Testis (tissue), 3 donors: Measurements from ENCODE around the gene ZC3HAV1. TPM values are rescaled to one million over a fixed set of nuclear protein-coding genes. Genes with fewer than 3 reads are reported as not detected.
A peak's percentile ranks its signal among the peaks of the same experiment; 100 is the strongest.

Experiments used
- DNase-seq: peaks from one replicate; pipeline ENCODE4 v3.0.0-alpha.2; 2019
- H3K27ac ChIP-seq, 2 donors: fragments of 200-600 bp; sonication (generic); one replicate each; pipeline ENCODE4 v1.5.1; 2019
- H3K27me3 ChIP-seq: fragments of 200-600 bp; sonication (generic); one replicate; pipeline ENCODE4 v1.5.1; 2019
- H3K36me3 ChIP-seq: fragments of 200-600 bp; sonication (generic); one replicate; pipeline ENCODE4 v1.5.1; 2017; ENCODE audit warnings: low read depth; ENCODE audit errors: missing control alignments
- H3K4me1 ChIP-seq: fragments of 200-600 bp; sonication (generic); one replicate; pipeline ENCODE4 v1.5.1; 2019
- H3K4me3 ChIP-seq, 2 donors: fragments of 200-600 bp; sonication (generic); one replicate each; pipeline ENCODE4 v1.5.1; 2017 to 2019
- H3K9me3 ChIP-seq: fragments of 200-600 bp; sonication (generic); one replicate; pipeline ENCODE4 v1.5.1; 2017
- POLR2A ChIP-seq: fragments of 450-650 bp; IDR thresholded peaks from one replicate; pipeline ENCODE4 v1.6.1; 2017; ENCODE audit warnings: antibody characterized with exemption, mild to moderate bottlenecking, moderate library complexity
- WGBS, 2 donors: methylation state at CpG; one replicate each; pipeline ENCODE4 v1.1.5; 2018; 5-methylcytosine and 5-hydroxymethylcytosine counted together
- intact Hi-C: fragments of 100-400 bp; cut with DNase I; formaldehyde crosslinking; loops from one replicate; pipeline ENCODE4 v1.15.1; 2023; ENCODE audit warnings: low total_unique reads
- polyA plus RNA-seq: library from polyadenylated mRNA; stranded (reverse); fragments of 350-450 nt; fragmentation: Illumina TruSeq; extraction: RNeasy Lipid Tissue Mini Kit (QIAGEN cat#74804); gene quantifications from one replicate; pipeline ENCODE4 v1.2.3, GENCODE V29; 2014; ENCODE audit warnings: low read depth, low replicate concordance; ENCODE audit not compliant: insufficient read depth
- total RNA-seq, 2 donors: library from RNA; depleted of rRNA; stranded (reverse); fragments of >200 nt; gene quantifications; one replicate each; pipeline ENCODE4 v1.2.3, GENCODE V29; 2016
- TF ChIP-seq, protein P1 (sequence below), 3 experiments: fragments of 450-650 bp in 2 of 3; fragments of 200-600 bp in 1 of 3; sonication (generic) in 1 of 3; IDR thresholded peaks; one replicate each; pipeline ENCODE4 v1.5.1; 2016 to 2019; ENCODE audit warnings: antibody characterized with exemption in 3 of 3, mild to moderate bottlenecking in 2 of 3, moderate library complexity in 1 of 3

Gene ZC3HAV1
- total and polyA plus RNA-seq, 3 donors from 2014 or later, result 13.1 to 38.7 (median 32.8) TPM

DNA sequence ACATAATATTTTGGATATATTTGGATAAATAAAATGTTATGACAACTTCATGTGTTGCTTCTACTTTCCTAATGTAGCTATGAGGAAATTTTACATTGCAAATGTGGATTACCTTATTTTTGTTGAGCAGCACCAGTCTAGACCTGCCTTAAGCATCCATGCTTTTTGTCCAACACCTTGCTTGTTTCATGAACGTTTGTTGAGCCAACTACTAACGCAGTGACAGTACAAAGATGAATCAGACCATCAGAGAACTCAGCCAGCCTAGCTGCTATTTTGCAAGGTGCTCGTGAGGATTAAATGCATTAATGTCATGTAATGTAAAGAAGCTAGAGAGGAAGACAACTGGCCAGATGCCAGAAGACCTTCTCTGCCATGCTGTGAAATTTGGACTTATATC lies 72.6 kb downstream of the ZC3HAV1 start:
- no peak for TF ChIP-seq POLR2A
- H3K4me1 ChIP-seq, result peaks cover 8% of the 10 kb centered on the region
- 65 to 79% methylated on average over 3 of the region's 3 CpGs for WGBS, 2 donors
- H3K27me3 ChIP-seq, result no peaks in the 10 kb centered on the region
- no peak overlapping the region for H3K4me3 ChIP-seq
- no peak for DNase-seq
- no peak overlapping the region for H3K27ac ChIP-seq
- no peaks in the 10 kb centered on the region for H3K36me3 ChIP-seq
- H3K9me3 ChIP-seq, result no peaks in the 10 kb centered on the region
- intact Hi-C loops, result no loop called here

DNA sequence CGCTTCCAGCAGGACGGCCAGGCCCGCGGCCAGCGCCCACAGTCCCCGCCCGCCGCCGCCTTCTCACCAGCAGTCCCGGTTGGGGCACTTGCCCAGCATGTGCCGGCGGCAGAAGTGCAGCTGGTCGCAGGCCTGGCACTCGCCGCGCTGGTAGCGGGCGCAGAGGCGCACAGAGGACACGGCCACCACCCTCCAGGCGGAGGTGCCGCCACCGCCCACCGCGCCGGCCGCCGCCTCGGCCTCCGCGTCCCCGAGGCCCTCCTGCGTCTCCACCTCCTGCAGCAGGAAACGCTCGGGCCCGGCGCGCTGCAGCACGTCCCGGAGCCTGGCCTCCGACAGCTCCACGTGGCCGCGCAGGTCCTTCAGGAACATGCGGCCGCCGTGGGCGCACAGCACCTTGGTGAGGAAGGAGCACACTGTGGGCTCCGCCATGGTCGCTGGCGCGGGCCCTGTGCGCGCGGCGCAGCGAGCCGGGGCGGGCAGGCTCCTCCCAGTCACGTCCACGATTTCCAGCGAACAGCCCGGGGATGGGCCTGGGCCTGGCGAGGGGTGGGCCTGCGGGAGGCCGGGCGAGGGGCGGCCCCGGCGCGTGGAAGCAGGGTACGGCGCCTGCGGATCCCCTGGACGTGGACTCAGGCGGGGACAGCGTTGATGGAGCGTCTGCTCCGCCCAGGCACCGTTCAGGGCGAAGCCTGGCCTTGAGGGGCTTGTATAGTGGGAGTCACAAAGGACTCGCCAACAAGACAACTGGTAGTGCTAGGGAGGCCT lies 73.8 kb downstream of the ZC3HAV1 start, which contains the start of gene ZC3HAV1L:
TSS of gene ZC3HAV1L (minus strand) at position 457 of the 768 bp plus-strand sequence. CDS start at position 432, 25 bp downstream.
- no peaks in the 10 kb centered on the region for H3K9me3 ChIP-seq
- TF ChIP-seq, protein P1, sequence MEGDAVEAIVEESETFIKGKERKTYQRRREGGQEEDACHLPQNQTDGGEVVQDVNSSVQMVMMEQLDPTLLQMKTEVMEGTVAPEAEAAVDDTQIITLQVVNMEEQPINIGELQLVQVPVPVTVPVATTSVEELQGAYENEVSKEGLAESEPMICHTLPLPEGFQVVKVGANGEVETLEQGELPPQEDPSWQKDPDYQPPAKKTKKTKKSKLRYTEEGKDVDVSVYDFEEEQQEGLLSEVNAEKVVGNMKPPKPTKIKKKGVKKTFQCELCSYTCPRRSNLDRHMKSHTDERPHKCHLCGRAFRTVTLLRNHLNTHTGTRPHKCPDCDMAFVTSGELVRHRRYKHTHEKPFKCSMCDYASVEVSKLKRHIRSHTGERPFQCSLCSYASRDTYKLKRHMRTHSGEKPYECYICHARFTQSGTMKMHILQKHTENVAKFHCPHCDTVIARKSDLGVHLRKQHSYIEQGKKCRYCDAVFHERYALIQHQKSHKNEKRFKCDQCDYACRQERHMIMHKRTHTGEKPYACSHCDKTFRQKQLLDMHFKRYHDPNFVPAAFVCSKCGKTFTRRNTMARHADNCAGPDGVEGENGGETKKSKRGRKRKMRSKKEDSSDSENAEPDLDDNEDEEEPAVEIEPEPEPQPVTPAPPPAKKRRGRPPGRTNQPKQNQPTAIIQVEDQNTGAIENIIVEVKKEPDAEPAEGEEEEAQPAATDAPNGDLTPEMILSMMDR (IDR thresholded peaks at IDR 0.05), result no peak
- TF ChIP-seq POLR2A, result no peak
- H3K4me3 ChIP-seq, result peak within 1 kb of the TSS; percentile 72 to 84
- H3K27ac ChIP-seq, result peak within 1 kb of the TSS; percentile 69 to 71
- peaks cover 8% of the 10 kb centered on the region for H3K4me1 ChIP-seq
- intact Hi-C loops, result no loop called here
- no peaks in the 10 kb centered on the region for H3K36me3 ChIP-seq
- H3K27me3 ChIP-seq, result no peaks in the 10 kb centered on the region
- WGBS, 2 donors, result 0% methylated on average over 14 to 46 of the region's 82 CpGs
- DNase-seq, result peak; percentile 71

DNA sequence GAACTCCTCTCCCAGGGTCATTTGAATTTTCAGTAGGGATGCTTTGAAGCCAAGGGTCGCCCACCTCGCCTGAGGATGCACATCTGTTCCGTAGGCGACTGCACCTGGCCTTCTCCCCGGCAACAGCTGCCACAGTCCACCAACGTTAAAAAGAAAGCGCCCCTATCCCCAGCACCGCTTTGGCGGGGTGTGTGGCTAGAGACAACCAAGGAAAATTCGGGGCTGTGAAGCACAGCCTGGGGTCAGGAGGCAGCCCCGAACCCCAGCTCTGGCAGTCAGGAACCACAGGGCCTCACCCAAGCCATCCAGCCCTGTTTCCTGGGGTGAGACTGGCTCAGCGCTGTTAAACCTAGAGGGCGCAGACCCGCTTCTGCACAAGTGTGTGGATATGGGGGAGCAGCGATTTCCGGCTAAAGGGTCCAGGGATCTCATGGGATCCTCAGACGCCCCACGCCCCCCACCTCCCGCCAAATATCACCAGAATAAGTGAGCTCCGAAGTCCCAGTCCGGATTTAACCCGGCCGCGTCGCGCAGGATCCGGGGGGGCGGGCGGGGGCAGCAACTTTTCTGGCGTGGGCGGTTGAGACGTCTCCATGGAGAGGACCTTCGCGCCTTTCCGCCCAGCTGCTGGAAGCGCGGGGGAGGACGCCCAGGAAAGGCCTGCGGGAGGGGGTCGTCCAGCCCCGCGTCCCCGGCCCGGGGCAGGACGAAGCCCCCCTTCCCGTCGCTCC lies 74.5 kb downstream of the ZC3HAV1 start:
- H3K4me3 ChIP-seq, result peak overlapping the region; percentile 72 to 84
- H3K27me3 ChIP-seq, result no peaks in the 10 kb centered on the region
- no peaks in the 10 kb centered on the region for H3K36me3 ChIP-seq
- intact Hi-C loops, result no loop called here
- peak overlapping the region; percentile 69 to 71 for H3K27ac ChIP-seq
- H3K4me1 ChIP-seq, result peaks cover 8% of the 10 kb centered on the region
- H3K9me3 ChIP-seq, result no peaks in the 10 kb centered on the region
- peak; percentile 49 for DNase-seq
- 5 to 13% methylated on average over 13 to 39 of the region's 47 CpGs for WGBS, 2 donors
- TF ChIP-seq, protein P1 (IDR thresholded peaks at IDR 0.05), result no peak

DNA sequence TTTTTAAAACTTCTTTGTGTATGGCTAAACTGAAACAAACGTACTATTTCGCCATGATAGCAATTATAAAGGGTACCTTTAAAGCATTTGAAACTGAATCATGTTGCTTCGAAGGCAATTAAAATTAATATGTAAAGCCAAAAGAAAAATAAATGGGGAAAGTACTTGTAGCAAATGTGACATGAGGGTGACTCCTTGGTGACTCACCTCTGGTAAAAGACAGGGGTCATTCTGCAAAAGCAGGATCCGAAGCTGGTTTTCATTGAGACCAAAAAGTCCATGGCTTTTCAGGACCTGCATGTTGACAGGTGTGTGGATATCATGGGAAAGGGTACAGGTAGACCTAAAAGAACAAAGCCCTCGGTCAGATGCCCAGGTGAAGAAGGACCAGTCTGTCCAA lies 75.2 kb downstream of the ZC3HAV1 start:
- Histone ChIP-seq H3K9me3 (no peaks in the 10 kb centered on the region), H3K27me3 (no peaks in the 10 kb centered on the region), H3K4me1 (peaks cover 8% of the 10 kb centered on the region), H3K36me3 (no peaks in the 10 kb centered on the region), H3K4me3 (peak overlapping the region in 1 of 2 donors; percentile 72), H3K27ac (no peak overlapping the region)
- WGBS, 2 donors, result 62 to 67% methylated on average over 5 of the region's 5 CpGs
- no peak for TF ChIP-seq POLR2A
- TF ChIP-seq, protein P1 (IDR thresholded peaks at IDR 0.05), result no peak
- intact Hi-C loops, result no loop called here
- DNase-seq, result no peak

DNA sequence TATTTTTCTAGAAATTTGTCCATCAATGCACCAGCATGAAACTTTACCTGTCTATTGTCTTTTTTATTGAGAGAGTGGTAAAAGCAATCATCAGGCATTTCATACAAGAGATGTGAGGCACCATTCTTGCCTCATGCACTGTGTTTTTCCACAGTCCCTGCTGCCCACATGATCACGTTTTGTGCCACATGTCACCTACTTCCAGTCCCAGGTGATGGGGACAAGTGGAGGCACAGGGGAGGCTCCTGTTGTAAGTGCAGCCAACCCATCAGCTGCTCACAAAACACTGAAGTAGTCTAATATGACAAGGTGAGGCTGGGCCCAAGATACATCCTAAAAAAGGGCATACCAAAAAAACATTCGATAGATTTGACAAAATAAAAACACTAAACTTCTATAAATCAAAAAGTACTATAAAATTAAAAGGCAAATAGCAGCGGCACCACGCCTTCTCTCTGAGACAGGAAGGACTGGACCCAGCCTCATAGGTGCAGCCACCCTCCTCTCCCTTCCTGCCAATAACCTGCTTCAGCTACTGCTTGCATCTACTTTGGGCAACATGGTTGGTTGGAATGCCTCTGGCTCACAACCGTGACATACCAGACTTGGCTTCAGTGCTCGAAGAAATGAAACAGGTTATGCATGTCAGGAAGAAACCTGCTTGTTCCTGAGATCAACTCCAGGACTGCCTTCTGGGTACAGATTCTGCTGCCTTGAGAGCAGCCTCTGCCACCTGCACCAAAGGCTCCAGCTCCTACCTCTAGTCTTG lies 76.0 kb downstream of the ZC3HAV1 start:
- no peaks in the 10 kb centered on the region for H3K9me3 ChIP-seq
- no peaks in the 10 kb centered on the region for H3K27me3 ChIP-seq
- no peak overlapping the region for H3K4me3 ChIP-seq
- no peaks in the 10 kb centered on the region for H3K36me3 ChIP-seq
- DNase-seq, result no peak
- peaks cover 8% of the 10 kb centered on the region for H3K4me1 ChIP-seq
- no peak overlapping the region for H3K27ac ChIP-seq
- WGBS, 2 donors, result 80 to 87% methylated on average over 6 of the region's 6 CpGs
- intact Hi-C loops, result no loop called here
- no peak for TF ChIP-seq POLR2A
- TF ChIP-seq, protein P1 (IDR thresholded peaks at IDR 0.05), result no peak
